HG03565 (cell line): ENCODE results near the gene INTS1.

Source experiments
- ATAC-seq: cut with Tn5 transposase; IDR thresholded peaks from one replicate; pipeline ENCODE4 v1.9.1; 2021; ENCODE audit warnings: mild to moderate bottlenecking, moderate library complexity; ENCODE audit not compliant: unreplicated experiment

Gene INTS1

DNA sequence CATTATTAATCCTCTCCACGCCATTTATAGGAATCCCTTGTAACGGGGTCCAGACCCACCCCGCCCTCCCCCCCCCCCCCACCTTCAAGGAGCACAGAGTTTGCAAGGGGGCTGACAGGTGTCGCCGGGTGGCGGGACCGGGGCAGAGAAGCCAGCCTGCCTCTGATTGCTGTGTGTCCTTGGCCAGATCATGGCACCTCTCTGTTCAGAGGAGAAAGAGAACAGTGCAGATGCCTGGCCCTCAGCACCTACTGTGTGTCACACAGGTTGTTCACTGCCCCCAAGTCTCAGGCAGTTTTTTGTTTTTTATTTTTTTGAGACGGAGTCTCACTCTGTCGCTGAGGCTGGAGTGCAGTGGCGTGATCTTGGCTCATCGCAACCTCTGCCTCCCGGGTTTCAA lies 39.5 kb downstream of the INTS1 start:
- no peak for ATAC-seq

- ATAC-seq, result no peak
Observed at GRCh38 chr7:1463676-1464223, 40.4 kb downstream of the INTS1 start.

- ATAC-seq, result no peak
Observed at GRCh38 chr7:1461646-1462375, 42.4 kb downstream of the INTS1 start.

DNA sequence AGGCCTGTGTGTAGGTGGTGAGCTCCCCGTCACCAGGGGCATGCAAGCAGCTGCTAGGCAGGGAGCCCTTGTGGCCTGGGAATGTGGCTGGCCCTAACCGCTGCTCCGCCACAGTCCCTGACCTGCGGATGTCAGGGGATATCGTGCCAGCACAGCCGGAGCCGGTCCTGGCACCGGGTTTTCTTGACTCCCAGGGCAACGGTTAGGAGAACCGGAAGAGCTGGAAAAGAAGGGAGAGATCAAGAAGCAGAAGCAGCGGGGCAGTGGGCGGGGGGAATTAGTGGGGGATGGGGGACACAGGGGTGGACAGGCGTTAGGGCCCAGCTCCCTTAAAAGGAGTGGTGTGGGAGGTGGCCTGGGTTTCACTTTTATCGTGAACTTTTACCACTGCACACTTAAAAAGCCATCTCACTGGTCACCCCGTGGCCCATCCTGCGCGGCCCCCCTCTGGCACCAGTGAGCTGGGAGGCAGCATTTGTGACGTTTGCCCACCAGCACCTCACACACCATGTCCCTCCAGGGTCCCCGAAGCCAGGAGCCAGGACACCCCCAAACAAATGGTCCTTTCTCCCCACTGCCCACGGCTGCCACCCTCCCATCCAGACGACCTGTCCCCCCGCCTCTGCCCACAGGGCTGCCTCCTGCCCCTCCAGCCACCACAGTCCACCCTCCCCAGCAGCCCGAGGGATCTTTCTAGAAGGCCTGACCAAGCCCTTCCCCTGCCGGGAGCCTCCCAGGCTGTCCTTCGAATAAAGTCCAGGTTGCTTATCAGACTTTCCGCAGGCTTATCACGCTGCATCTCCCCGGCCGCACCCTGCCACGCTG lies 43.2 kb downstream of the INTS1 start:
- no peak for ATAC-seq

DNA sequence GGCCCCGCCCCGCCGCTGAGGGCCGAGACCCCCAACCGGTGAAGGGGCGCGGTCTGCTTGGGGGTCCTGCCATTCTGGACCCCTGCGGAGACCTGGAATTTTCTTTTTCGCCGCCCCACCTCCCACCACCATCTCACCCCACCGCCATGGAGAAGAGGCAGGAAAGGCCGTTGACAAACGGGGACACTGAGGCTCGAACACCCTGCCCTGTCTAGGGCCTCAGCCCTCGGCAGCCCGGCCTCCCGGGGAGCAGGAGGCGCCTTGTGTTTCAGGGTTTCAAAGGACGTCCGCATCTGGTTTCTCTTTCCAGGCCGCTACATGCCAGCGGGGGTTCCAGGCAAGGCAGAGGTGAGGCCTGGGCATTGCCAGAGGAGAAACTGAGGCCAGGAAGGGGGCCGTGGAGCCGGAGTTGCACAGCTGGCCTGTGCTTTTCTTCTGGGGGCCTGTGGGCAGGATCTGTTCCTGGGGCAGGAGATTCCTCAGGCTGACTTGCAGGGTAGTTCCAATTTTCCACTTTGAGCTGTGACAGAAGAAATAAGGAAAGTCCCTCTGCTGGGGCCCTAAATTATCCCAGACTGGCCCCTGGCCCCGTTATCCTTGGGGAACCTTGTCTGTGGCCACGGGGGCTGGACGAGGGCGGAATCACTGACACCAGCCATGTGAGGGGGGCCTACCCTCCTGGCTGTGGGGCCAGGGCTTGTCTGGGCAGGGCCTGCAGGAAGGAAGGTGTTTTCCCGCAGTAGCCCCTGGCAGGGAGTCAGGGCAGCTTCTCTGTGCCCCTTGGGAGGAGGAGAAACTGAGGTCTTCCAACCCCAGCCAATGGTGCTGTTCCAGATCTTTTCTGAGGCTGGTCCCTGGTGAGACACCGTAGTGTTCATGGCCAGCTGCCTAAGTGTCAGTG lies 44.0 kb downstream of the INTS1 start:
- no peak for ATAC-seq

DNA sequence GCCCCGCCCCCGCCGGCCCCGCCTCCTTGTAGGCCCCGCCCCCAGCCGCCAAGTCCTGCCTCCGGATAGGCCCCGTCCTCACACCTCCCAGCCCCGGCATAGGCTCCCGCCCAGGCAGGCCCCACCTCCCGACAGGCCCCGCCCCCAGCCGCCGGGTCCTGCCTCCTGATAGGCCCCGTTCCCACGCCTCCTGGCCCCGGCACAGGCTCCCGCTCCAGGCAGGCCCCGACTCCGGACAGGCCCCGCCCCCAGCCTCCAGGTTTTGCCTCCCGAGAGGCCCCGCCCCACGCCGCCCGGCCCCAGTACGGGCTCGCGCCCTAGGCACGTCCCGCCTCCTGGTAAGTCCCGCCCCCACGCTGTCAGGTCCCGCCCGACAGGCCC lies 44.7 kb downstream of the INTS1 start:
- ATAC-seq, result peak; percentile 88

- ATAC-seq, result peak; percentile 10
Observed at GRCh38 chr7:1458683-1459511, 45.3 kb downstream of the INTS1 start, which contains the start of gene MICALL2. MICALL2 (minus strand) TSS chr7:1459470; CDS start chr7:1459326, 144 bp downstream.

DNA sequence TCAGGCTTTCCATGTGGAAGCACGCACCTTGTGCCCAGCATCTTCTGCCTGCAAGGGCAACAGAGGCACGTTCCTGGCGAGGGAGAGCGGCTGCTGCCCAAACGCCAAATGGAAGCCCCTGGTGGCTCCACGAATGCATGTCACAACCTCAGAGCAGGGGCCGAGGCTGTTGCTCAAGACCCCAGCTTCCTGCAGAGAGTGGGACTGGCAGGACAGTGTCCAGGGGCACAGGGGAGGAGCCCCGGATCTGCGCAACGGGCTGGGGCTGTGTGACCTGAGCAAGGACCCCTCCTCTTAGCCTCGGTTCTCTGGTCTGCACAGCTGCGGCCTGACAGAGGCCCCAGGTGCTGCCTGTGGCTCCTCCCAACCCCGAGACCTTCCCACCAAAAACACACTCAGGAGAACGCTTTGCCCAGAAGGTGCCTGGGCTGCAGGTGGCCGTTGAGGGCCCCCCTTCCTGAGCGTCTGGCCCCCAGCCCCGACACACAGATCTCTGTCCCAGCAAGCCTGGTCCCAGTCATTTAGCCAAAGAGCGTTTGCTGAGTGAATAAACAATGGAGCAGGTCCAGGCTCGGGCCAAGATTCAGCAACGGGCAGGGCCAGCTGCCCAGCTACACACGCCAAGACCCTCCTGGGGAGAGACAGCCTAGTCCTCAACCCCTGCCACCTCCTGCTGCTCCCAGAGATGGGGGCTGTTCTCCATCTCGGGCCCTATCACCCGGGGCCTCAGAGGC lies 46.1 kb downstream of the INTS1 start:
- ATAC-seq, result no peak

- no peak for ATAC-seq
Observed at GRCh38 chr7:1457059-1457948, 46.9 kb downstream of the INTS1 start.

- no peak for ATAC-seq
Observed at GRCh38 chr7:1455955-1456354, 48.2 kb downstream of the INTS1 start.

- ATAC-seq, result no peak
Observed at GRCh38 chr7:1455241-1455939, 48.8 kb downstream of the INTS1 start.

GRCh38 chr7:1454542-1454941 lies 49.6 kb downstream of the INTS1 start:
- ATAC-seq, result no peak

DNA sequence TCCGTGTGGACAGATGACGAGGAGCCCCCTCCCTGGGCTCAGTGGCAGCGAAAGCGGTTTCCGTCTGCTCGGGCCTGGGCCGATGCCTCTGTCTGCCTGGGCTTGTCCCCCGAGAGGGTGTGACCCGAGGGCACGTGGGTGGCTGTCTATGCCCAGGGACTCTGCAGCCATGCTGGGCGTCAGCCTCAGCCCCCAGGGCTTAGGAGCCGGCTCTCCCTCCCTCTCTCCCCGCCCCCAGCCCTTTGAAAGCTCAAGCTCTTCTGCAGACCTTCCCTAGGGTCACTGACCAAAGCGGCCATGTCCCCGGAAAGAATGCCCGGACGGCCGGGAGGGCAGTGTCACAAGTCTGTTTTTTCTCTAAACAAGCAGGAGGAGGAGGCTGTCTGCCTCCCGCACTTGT lies 52.0 kb downstream of the INTS1 start:
- no peak for ATAC-seq

GRCh38 chr7:1450987-1451386 lies 53.2 kb downstream of the INTS1 start:
- no peak for ATAC-seq

DNA sequence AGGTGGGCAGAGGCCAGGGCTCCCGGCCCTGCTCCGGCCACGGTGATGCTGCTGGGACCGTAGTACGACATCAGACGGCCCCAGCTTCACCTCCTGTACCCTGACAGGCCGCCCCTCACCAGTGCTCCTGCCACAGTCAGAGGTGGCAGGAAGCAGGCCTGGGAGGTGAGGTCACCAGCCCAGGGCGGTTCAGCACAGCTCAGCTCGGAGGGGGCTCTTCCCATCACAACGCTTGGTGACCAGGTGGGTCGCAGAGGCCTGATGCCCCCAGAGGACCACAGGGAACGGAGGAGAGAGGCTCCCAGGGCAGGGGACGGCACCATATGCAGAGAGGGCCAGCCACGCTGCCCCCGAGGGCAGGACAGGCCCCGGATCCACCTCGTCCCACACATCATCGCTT lies 53.8 kb downstream of the INTS1 start:
- ATAC-seq, result no peak

DNA sequence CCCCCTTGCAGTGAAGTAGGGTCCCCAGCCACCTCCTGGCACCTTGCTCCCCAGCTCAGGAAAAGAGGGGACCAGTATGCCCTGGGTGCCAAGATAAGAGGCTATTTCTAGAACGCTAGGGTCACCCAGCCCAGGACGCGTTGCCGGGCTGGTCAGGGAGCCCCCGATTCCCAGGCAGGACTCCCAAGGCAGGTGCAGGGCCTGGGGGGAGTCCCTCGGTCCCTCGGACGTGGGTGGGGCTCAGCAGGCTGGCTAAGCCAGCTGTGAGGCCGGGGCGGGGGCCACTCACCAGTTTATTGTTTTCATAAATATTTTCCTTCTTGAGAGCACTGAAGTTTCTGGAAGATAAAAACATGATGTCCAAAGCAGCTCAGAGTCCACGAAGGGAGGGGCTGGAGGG lies 54.2 kb downstream of the INTS1 start:
- no peak for ATAC-seq

- no peak for ATAC-seq
Observed at GRCh38 chr7:1449501-1449900, 54.7 kb downstream of the INTS1 start.

- no peak for ATAC-seq
Observed at GRCh38 chr7:1448958-1449357, 55.2 kb downstream of the INTS1 start.
